NCI-H345 treated with DMSO at 0.1 percent for 48 hours (cell line): ENCODE data around the gene NFS1.
"Not testable (repeated sequence)": the region's sequence is repeated elsewhere in the genome, so short reads cannot be mapped to it uniquely, and the experiment has no call there.

Experiments used
- DNase-seq: peaks from one replicate; lab custom pipeline; 2025; ENCODE audit not compliant: unreplicated experiment; lab: John Stamatoyannopoulos, UW

NFS1 gene

DNA sequence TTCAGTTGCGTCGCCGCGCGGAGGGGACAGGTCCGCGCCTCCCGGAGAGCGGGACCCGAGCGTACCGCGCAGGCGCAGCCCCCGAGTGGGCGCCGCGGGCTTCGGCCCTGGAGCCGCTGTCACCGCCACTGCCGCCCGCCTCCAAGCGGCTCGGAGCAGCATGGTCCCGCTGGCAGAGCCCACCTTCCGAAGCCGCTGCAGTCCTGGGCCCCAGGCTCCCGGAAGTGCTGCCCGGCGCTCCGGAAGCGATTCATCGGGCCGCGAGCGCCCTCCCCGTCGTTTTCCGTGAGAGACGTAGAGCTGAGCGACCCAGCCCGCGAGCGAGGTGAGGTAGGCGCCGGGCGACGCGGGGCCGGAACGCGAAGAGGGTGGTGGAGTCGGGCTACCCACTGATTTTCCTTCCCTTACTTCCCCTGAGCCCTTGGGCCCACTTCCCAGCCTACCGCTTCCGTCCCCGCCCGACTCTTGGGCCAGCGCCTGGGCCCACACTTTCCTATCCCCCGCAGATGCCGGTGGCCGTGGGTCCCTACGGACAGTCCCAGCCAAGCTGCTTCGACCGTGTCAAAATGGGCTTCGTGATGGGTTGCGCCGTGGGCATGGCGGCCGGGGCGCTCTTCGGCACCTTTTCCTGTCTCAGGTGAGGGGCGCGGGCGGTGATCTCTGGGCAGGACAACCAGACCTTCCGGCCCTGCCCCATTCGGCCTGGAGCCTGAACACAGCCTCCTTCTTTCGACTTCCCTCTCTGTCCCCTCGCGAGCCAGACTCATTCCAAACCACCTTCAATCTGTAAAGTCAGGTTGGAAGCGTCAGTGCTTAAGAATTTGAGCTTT is at the start of gene NFS1, which contains the start of gene ROMO1:
TSS of gene NFS1 (minus strand) at position 226 of the 830 bp plus-strand sequence. CDS start at position 162, 64 bp downstream.
TSS of gene ROMO1 (plus strand) at position 279 of the 830 bp plus-strand sequence. CDS start at position 507, 228 bp downstream.
- DNase-seq: peak; percentile 60

- DNase-seq: not testable (repeated sequence)
These were observed 45.3 kb upstream of the NFS1 start for GRCh38 chr20:35744492-35744841.

DNA sequence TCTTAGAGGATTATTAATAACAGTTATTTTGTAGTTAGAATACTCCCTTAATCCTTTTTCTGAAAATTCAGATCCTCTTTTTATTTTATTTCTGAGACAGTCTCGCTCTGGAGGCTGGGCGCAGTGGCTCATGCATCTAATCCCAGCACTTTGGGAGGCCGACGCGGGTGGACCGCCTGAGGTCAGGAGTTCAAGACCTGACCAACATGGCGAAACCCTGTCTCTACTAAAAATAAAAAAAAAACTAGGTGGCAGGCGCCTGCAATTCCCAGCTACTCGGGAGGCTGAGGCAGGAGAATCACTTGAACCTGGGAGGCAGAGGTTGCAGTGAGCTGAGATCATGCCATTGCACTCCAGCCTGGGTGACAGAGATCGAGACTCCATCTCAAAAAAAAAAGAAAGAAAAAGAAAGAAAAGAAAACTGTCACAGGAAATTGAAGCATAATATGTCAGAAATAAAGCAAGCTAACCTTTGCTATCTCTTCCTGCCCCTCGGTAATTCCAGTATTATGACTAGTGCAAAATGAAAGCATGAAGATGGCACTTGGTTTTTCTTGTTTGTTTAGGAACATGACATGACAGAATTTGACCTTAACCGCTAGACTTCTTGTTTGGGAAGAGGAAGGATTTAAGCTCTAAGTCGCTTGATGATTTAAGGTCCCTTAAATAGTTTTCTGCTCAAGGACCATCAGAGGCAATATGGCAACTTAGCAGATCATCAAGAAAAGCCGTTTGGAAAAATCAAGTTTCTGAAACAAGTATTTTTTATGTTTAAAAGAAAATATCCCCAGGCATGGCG is 44.7 kb upstream of the NFS1 start:
- no peak for DNase-seq

GRCh38 chr20:35742741-35743523 is 43.8 kb upstream of the NFS1 start:
- no peak for DNase-seq

GRCh38 chr20:35741892-35742740 is 43.0 kb upstream of the NFS1 start, which contains the start of gene RBM39:
RBM39 (minus strand) TSS chr20:35742260; CDS start chr20:35740874, 1,386 bp downstream.
- peak; percentile 100 for DNase-seq

DNA sequence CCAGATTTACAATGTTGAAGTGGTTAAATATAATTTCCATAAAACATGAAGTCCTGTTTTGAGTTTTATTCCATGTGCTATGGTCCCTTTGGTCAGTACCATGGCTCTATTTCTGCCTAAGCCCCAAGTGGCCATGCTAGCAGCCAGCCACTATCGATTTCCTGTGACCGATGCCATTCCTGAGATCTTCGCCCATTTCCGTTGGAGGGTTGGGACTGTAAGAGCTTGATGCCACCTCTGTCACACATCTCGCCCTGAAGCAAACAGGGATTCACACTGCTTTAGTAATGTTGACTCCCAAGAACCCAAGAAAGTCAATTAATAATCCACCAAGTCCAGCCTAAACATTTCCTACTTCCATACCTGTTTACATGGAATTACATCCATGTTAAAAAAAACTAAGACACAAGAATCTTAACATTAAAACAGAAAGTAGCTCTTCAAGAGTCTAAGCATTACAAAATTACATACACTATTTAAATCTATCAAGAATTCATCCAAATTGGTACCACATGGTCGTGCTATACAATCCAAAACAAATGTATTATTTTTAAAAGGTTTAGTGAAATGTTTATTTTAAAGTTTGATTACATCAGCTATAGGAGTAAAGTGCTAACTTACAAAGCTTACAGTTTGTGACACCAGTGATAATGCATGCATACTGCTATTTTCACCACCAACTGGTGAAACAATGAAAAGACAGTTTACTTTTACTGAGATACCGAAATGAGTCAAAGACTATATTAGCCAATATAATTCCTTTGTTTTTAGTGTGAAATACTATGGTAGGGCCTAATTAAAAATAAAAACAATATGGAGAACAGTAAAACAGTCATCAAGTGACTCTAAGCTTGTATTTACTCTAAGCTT is 40.4 kb upstream of the NFS1 start:
- no peak for DNase-seq

DNA sequence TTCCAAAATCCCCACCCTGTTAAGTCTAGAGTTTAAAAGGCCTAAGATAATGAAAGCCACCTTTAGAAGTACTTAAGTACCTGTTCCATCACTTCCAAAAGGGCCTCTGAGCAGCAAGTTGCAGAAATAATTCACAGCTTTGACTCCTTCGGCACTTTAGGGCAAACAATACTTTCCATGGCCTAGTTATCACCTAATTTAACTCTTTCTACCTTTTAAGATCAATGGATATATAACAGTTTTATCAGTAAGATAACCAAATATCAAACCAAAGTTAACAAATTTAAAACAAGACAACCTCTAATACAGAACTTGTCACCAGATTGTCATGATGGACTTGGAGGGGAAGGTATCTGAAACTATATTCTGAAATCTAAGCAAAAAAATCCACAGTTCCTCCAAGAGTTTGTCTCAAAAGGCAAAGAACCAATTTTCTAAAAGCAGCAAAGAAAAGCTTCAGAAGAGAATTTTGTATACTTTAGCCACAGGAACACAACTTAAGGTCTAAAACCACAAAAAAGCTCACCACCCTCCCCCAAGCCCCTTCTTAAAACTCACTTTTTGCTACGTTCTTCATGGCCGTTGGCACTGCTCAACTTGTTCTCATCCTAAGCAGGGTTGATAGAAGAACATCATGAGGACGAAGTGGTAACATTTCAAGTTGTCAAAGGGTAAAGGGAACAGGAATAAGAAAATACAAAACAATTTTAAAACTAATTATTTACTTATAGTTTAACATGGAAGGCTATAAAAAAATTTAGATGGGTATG is 39.4 kb upstream of the NFS1 start:
- DNase-seq: no peak

DNA sequence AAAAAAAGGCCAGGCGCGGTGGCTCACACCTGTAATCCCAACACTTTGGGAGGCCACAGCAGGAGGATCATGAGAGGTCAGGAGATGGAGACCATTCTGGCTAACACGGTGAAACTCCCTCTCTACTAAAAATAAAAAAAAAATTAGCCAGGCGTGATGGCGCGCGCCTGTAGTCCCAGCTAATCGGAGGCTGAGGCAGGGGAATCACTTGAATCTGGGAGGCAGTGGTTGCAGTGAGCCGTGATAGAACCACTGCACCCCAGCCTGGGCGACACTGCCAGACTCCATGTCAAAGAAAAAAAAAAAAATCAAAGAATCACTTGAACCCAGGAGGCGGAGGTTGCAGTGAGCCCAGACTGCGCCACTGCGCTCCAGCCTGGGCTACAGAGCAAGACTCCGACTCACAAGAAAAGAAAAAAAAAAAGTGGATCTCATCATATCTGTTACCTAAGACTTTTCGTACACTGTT is 38.7 kb upstream of the NFS1 start:
- no peak for DNase-seq

DNA sequence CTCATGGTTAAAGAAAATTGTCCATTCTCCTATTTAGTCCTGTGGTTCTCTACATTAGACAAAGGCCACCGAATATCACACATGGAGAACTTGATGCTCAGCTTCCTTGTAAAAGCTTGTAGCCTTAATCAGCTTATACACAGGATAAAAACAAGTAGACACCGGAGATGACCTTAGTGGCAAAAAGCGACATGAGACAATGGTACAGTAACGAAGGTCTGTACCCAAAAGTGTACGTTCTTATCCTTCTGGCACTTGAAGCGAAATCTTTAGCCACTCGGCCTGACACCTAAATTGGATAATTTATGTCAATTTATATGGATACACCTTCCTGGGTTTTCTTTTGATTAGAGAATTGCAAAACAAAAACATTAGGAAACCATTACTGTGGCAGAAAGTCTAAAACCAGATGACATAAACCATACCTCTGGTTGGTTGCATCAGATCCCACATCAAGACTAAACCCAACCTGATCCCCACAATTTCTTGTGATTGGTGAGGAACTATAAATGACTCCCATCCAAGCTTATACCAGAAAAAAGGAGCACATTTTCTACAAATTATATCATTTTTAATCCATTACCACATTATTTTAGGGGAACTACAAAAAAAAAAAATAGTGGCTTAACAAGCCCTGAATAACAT is 36.8 kb upstream of the NFS1 start:
- no peak for DNase-seq

GRCh38 chr20:35734777-35735649 is 35.9 kb upstream of the NFS1 start:
- no peak for DNase-seq

DNA sequence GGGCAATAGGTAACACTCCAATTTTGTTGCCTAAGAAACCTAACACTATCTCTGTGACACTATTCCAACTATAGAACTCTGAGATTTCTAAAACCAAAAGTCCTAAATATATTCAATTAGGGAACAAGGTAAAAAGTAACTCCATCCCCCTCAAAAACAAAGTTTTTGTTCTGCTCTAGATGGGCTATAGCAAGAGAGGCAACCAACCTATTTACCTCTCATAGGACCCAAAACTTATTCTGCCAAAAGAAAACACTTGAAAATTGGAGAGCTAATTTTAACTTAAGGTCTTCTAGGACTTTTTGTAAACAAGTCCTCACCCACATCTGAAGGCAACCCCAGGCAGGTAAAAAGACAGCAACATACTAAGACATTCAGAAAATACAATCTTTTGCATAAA is 35.2 kb upstream of the NFS1 start:
- no peak for DNase-seq

- no peak for DNase-seq
These were observed 33.5 kb upstream of the NFS1 start for GRCh38 chr20:35732644-35732982.

DNA sequence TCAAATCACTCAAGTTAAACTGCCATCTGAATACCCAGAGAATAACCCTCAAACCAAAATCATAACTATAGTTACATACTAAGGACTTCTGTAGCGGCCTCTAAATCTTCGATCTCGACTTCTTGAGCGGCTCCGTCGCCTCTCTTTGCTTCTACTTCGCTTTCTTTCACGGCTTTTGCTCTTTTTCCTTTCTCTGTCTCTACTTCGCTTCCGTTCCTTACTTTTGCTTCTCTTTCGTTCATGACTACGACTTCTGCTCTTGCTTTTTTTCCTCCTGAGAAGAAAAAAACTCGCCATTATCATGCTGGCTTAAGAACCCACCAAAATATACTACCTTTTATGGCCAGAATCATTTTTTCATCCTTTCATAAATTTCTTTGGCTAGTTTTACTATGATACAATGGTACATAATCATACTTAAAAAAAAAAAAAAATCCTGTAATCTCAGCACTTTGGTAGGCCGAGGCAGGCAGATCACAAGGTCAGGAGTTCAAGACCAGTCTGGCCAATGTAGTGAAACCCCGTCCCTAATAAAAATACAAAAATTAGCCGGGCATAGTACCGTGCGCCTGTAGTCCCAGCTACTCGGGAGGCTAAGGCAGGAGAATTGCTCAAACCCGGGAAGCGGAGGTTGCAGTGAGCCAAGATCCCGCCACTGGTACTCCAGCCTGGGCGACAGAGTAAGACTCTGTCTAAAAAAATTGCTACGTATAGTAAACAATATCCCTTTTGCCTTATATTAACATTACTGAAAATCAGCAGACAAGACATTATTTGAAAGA is 32.9 kb upstream of the NFS1 start:
- no peak for DNase-seq

GRCh38 chr20:35731469-35731788 is 32.3 kb upstream of the NFS1 start:
- no peak for DNase-seq

DNA sequence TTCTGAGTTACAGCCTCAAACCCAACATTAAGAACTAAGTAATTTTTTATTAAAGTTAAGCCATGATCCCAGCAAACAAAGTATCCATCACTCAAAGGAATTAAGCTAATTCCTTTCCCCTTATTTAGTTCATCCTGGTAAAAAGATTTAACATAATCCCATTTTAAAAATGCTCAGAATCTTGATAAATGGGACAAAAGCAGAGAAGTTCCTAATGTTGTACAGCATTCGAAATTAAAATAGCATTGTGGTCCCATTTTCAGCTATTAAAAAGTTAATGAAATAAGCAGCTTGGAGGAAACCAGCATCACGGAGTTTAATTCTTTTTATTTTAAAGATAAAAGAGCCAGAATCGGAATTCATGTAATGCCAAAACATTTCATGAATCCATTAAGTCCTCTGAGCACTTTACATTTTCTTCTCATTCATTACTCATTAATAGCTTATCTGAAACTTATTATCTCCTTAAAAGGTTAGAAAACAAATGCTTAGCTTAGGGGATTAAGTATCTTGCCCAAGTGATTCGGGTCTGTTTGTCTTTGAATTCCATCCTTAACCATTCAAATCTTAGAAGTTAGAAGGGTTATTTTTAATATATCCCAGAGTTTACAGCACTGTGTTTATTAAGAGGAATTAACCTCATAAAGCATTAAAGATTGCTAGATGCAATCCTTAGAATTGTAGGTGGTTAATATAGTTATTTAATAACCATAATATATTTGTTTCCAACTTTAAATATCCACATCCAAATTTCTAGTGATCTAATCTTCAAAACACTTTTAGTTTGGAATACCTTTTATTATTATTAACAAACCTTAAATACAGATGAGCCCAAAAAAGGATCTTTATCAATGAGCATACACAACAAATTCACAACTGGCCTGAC is 31.7 kb upstream of the NFS1 start:
- no peak for DNase-seq
